Measurements from ENCODE around the gene IRF1.

The IRF1 gene

DNA sequence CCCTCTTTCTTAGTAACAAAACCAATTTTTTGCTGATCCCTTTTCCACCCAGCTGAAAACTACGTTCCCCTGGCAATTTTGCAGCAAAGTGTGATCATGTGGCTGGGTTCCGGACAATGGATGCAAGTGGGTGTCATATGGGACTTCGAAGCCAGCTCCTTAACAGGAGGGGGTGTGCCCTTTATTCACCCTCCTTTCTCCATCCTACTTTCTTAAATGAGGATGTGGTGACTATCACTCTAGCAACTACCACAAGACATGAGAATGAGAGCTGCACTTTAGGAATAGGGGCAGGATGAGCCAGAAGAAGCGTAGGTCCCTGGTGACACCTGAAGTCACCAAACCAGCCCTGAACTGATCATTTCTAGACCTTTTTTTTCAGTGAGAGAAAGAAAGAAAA is 58.9 kb downstream of the IRF1 start:
- no peak for DNase-seq (ENCODE audit: low read depth)
- TF ChIP-seq, protein P1, sequence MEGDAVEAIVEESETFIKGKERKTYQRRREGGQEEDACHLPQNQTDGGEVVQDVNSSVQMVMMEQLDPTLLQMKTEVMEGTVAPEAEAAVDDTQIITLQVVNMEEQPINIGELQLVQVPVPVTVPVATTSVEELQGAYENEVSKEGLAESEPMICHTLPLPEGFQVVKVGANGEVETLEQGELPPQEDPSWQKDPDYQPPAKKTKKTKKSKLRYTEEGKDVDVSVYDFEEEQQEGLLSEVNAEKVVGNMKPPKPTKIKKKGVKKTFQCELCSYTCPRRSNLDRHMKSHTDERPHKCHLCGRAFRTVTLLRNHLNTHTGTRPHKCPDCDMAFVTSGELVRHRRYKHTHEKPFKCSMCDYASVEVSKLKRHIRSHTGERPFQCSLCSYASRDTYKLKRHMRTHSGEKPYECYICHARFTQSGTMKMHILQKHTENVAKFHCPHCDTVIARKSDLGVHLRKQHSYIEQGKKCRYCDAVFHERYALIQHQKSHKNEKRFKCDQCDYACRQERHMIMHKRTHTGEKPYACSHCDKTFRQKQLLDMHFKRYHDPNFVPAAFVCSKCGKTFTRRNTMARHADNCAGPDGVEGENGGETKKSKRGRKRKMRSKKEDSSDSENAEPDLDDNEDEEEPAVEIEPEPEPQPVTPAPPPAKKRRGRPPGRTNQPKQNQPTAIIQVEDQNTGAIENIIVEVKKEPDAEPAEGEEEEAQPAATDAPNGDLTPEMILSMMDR (IDR thresholded peaks at IDR 0.05; ENCODE audit: insufficient read depth, low read depth, low read length, missing control alignments) = no peak
- no peak overlapping the region for H3K4me3 ChIP-seq (ENCODE audit: low read depth, low read length)

Measured in GM12865 (cell line).